Thyroid gland (tissue), 4 donors: ENCODE results near the gene CLIP3.

Experiments
- CTCF ChIP-seq, 6 experiments: fragments of 200-600 bp in 3 of 6; fragments of 450-650 bp in 3 of 6; sonication (generic) in 3 of 6; IDR thresholded peaks; one replicate each; pipeline ENCODE4 v1.5.1; 2016 to 2019; ENCODE audit warnings: antibody characterized with exemption in 6 of 6, mild to moderate bottlenecking in 2 of 6, inconsistent platforms in 1 of 6, moderate library complexity in 1 of 6
- POLR2A ChIP-seq, 2 donors: fragments of 450-650 bp; IDR thresholded peaks; one replicate each; pipeline ENCODE4 v1.6.1; 2017; ENCODE audit warnings: antibody characterized with exemption in 2 of 2, mild to moderate bottlenecking in 2 of 2, moderate library complexity in 1 of 2

GRCh38 chr19:36081894-36082293 is 49.2 kb upstream of the CLIP3 start:
- no peak for TF ChIP-seq CTCF (IDR thresholded peaks at IDR 0.05)
- TF ChIP-seq POLR2A (IDR thresholded peaks at IDR 0.05) = no peak
